ENCODE measurements around the gene SERTAD3. TPM values are rescaled to one million over a fixed set of nuclear protein-coding genes. Genes with fewer than 3 reads are reported as not detected.

SERTAD3 gene
- total and polyA plus RNA-seq, 2 of the 8 experiments (the other 6 are each of a cell fraction or from before 2014, with no cell fraction given): 15.1 to 32.1 TPM

- Histone ChIP-seq H4K20me1 (replicated peaks in 1 of 2; ENCODE audit: control insufficient read depth in 1 of 2, insufficient read depth in 2 of 2, low read length in 2 of 2) (no peaks in the 10 kb centered on the region), H2BK12ac (ENCODE audit: low read depth, low read length) (no peak overlapping the region), H3K14ac (ENCODE audit: insufficient read length) (no peak overlapping the region), H3K36me3 (ENCODE audit: control insufficient read depth in 2 of 4, insufficient read depth in 4 of 4, low read length in 3 of 4) (peaks cover 0 to 2% (median 0%) of the 10 kb centered on the region in 4 experiments; a peak in 2 of 8 replicates), H3K4me2 (ENCODE audit: insufficient read depth in 1 of 2, low read depth in 2 of 2, low read length in 2 of 2) (no peak overlapping the region), H4K5ac (ENCODE audit: insufficient read length, low read depth, low read length) (no peak overlapping the region), H2BK120ac (replicated peaks; ENCODE audit: low read depth, low read length) (no peak overlapping the region), H2BK20ac (ENCODE audit: low read length) (no peak overlapping the region), H3K27ac (ENCODE audit: low read depth, low read length) (no peak overlapping the region), H3K56ac (replicated peaks; ENCODE audit: insufficient read length, low read depth, low read length) (no peak overlapping the region), H3K9ac (replicated peaks in 1 of 4; ENCODE audit: extremely low read depth in 1 of 4, low read depth in 3 of 4, low read length in 3 of 4) (no peak overlapping the region), H3K4me1 (replicated peaks in 1 of 4; ENCODE audit: control insufficient read depth in 3 of 4, insufficient read depth in 4 of 4, low read length in 3 of 4) (peaks cover 3 to 12% (median 7%) of the 10 kb centered on the region in 4 experiments; a peak in 5 of 7 replicates), H3K23me2 (ENCODE audit: low read depth, low read length) (peaks cover 3% of the 10 kb centered on the region; the same call in 1 of the 2 replicates), H3K4me3 (ENCODE audit: extremely low read depth in 1 of 4, insufficient read depth in 2 of 4, low read depth in 3 of 4, low read length in 4 of 4) (no peak overlapping the region), H3K27me3 (replicated peaks in 1 of 4; ENCODE audit: control insufficient read depth in 3 of 4, extremely low read depth in 1 of 4, insufficient read depth in 3 of 4, low read length in 3 of 4) (no peaks in the 10 kb centered on the region; a peak in 1 of 7 replicates), H3K23ac (ENCODE audit: insufficient read length) (no peak overlapping the region), H4K8ac (ENCODE audit: extremely low read depth, insufficient read depth, low read length) (no peak overlapping the region), H3K9me3 (ENCODE audit: insufficient read depth in 2 of 2, low read depth in 1 of 2, low read length in 1 of 2) (no peaks in the 10 kb centered on the region), H3K18ac (ENCODE audit: extremely low read depth, low read length) (no peak overlapping the region), H4K91ac (replicated peaks; ENCODE audit: insufficient read length, low read length) (no peak overlapping the region), H2AFZ (ENCODE audit: low read length) (no peak overlapping the region), H2AK5ac (ENCODE audit: low read depth, low read length) (no peak overlapping the region), H3K79me1 (ENCODE audit: low read depth, low read length) (no peaks in the 10 kb centered on the region), H3K4ac (replicated peaks; ENCODE audit: insufficient read length, low read depth, low read length) (no peak overlapping the region), H2BK15ac (ENCODE audit: low read length) (no peak overlapping the region), H3K79me2 (ENCODE audit: control insufficient read depth in 1 of 2, insufficient read depth in 2 of 2, low read length in 2 of 2) (no peaks in the 10 kb centered on the region), H2BK5ac (ENCODE audit: low read depth, low read length) (0 out of 2 replicates have a peak overlapping the region, but pooled peaks have one; percentile 60)
- POLR2A ChIA-PET (ENCODE audit: partially characterized antibody): interaction anchor here (1.5 to 3.3 kb wide), 5 partner anchors 11 to 24 kb away, joined by 4 to 18 read pairs (median 10); partner anchors contain the start of gene SERTAD3
- 75% methylated on average over 5 of the region's 5 CpGs; no CpG with 5 or more reads in 1 of the 2 experiments for WGBS, 2 experiments (ENCODE audit: extremely low coverage in 1 of 2, insufficient coverage in 1 of 2, insufficient read length in 1 of 2, insufficient replicate concordance in 2 of 2, low coverage in 1 of 2, low lambda C conversion rate in 2 of 2, missing lambda C conversion rate in 1 of 2)
- CTCF ChIA-PET (ENCODE audit: partially characterized antibody): interaction anchor here (0.8 to 4.4 kb wide), 8 partner anchors 10 to 114 kb away, joined by 3 to 41 read pairs (median 6); partner anchors contain the start of genes BLVRB and SPTBN4
- no peak for FAIRE-seq
- no peak for DNase-seq (ENCODE audit: low read depth in 1 of 2, low spot score in 2 of 2)
- no peak for TF ChIP-seq EGR1 (IDR thresholded peaks at IDR 0.05; ENCODE audit: borderline replicate concordance, low read depth, low read length)
- peak in 1 of 3 experiments; percentile 8; a peak in 1 of 4 replicates for TF ChIP-seq CTCF (IDR thresholded peaks at IDR 0.05; ENCODE audit: control extremely low read depth in 1 of 3, insufficient read depth in 1 of 3, low read depth in 1 of 3, low read length in 3 of 3)
- TF ChIP-seq RAD21 (IDR thresholded peaks at IDR 0.05 in 1 of 2, conservative IDR thresholded peaks at IDR 0.05 in 1 of 2; ENCODE audit: low read depth in 2 of 2, low read length in 2 of 2): no peak
Measured at GRCh38 chr19:40419066-40419612, 25.0 kb downstream of the SERTAD3 start.
